HEK293 (cell line): Measurements from ENCODE around the gene ZBED5.
A peak's percentile ranks its signal among the peaks of the same experiment; 100 is the strongest.
"Not testable (repeated sequence)": the region's sequence is repeated elsewhere in the genome, so short reads cannot be mapped to it uniquely, and the experiment has no call there.

Experiments
- CTCF ChIA-PET: fragments of 350-600 bp; formaldehyde crosslinking; extraction: SDS; loops from one replicate; lab custom pipeline; 2021; ENCODE audit warnings: antibody characterized with exemption; lab: Yijun Ruan, JAX
- POLR2A ChIA-PET: fragments of 300-600 bp; formaldehyde crosslinking; extraction: SDS; loops from one replicate; lab custom pipeline; 2020; ENCODE audit warnings: antibody characterized with exemption, inconsistent platforms; lab: Yijun Ruan, JAX
- H3K27ac ChIP-seq: fragments of 200-500 bp; sonication (Bioruptor generic); 2 replicates; pipeline ENCODE4 v1.5.1; 2014; ENCODE audit warnings: low read depth, low read length, control low read depth, inconsistent platforms; ENCODE audit errors: extremely low read depth
- H3K36me3 ChIP-seq, 2 experiments: fragments of 200-500 bp in 1 of 2; sonication (Bioruptor generic) in 1 of 2; 1 replicate in 1 of 2; 2 replicates in 1 of 2; pipeline ENCODE4 v1.5.1; 2014 to 2017; ENCODE audit warnings: inconsistent platforms in 2 of 2, low read length in 2 of 2; ENCODE audit not compliant: control insufficient read depth in 2 of 2, insufficient read depth in 1 of 2
- H3K4me1 ChIP-seq: fragments of 200-500 bp; sonication (Bioruptor generic); 2 replicates; pipeline ENCODE4 v1.5.1; 2014; ENCODE audit warnings: mild to moderate bottlenecking, low read length, inconsistent platforms; ENCODE audit not compliant: control insufficient read depth, insufficient read depth
- H3K4me3 ChIP-seq: 2 replicates; pipeline ENCODE4 v1.5.1; 2011; ENCODE audit warnings: low read depth, mild to moderate bottlenecking, control low read depth, low read length, moderate library complexity
- H3K9me3 ChIP-seq: fragments of 200-500 bp; sonication (Bioruptor generic); 2 replicates; pipeline ENCODE4 v1.5.1; 2014; ENCODE audit warnings: low read depth, low read length, inconsistent platforms; ENCODE audit not compliant: control insufficient read depth, insufficient read depth
- RBAK ChIP-seq: fragments of 450-650 bp; formaldehyde crosslinking; IDR thresholded peaks from 2 replicates; pipeline ENCODE4 v1.5.1; 2016; ENCODE audit warnings: missing biosample characterization, missing genetic modification characterization
- SETDB1 ChIP-seq: IDR thresholded peaks from one replicate; pipeline ENCODE4 v1.6.1; 2017; ENCODE audit warnings: mild to moderate bottlenecking, low read length, moderate library complexity, mixed read lengths; ENCODE audit not compliant: insufficient read length
- ZNF248 ChIP-seq: fragments of 450-650 bp; formaldehyde crosslinking; IDR thresholded peaks from 2 replicates; pipeline ENCODE4 v1.5.1; 2017; ENCODE audit warnings: missing biosample characterization, missing genetic modification characterization
- ZNF510 ChIP-seq: fragments of 450-650 bp; formaldehyde crosslinking; IDR thresholded peaks from 2 replicates; pipeline ENCODE4 v1.5.1; 2018; ENCODE audit warnings: mild to moderate bottlenecking, missing genetic modification characterization, missing biosample characterization; ENCODE audit not compliant: insufficient replicate concordance
- ZNF549 ChIP-seq: fragments of 450-650 bp; IDR thresholded peaks from 2 replicates; pipeline ENCODE4 v1.5.1; 2018; ENCODE audit warnings: missing biosample characterization, missing genetic modification characterization, mild to moderate bottlenecking, inconsistent platforms, moderate library complexity
- ZNF561 ChIP-seq: fragments of 450-650 bp; IDR thresholded peaks from 2 replicates; pipeline ENCODE4 v1.5.1; 2018; ENCODE audit warnings: missing biosample characterization, missing genetic modification characterization, borderline replicate concordance
- ZNF610 ChIP-seq: fragments of 450-650 bp; formaldehyde crosslinking; IDR thresholded peaks from 2 replicates; pipeline ENCODE4 v1.5.1; 2016; ENCODE audit warnings: missing biosample characterization, missing genetic modification characterization, borderline replicate concordance
- ZNF629 ChIP-seq: fragments of 450-650 bp; formaldehyde crosslinking; IDR thresholded peaks from 2 replicates; pipeline ENCODE4 v1.5.1; 2017; ENCODE audit warnings: missing biosample characterization, missing genetic modification characterization
- ZNF670 ChIP-seq: fragments of 450-650 bp; formaldehyde crosslinking; IDR thresholded peaks from 2 replicates; pipeline ENCODE4 v1.5.1; 2016; ENCODE audit warnings: missing biosample characterization, missing genetic modification characterization, low read depth
- ZSCAN16 ChIP-seq: fragments of 450-650 bp; formaldehyde crosslinking; IDR thresholded peaks from 2 replicates; pipeline ENCODE4 v1.5.1; 2016; ENCODE audit warnings: missing biosample characterization, missing genetic modification characterization
- TF ChIP-seq, protein P1 (sequence below): fragments of 450-650 bp; formaldehyde crosslinking; IDR thresholded peaks from 2 replicates; pipeline ENCODE4 v1.5.1; 2016; ENCODE audit warnings: missing biosample characterization, missing genetic modification characterization, borderline replicate concordance
- TF ChIP-seq, protein P2 (sequence below): fragments of 450-650 bp; formaldehyde crosslinking; IDR thresholded peaks from 2 replicates; pipeline ENCODE4 v1.5.1; 2016; ENCODE audit warnings: missing biosample characterization, missing genetic modification characterization
- TF ChIP-seq, protein P3 (sequence below): fragments of 450-650 bp; formaldehyde crosslinking; IDR thresholded peaks from 2 replicates; pipeline ENCODE4 v1.5.1; 2017; ENCODE audit warnings: missing biosample characterization, missing genetic modification characterization
- TF ChIP-seq, protein P4 (sequence below): fragments of 450-650 bp; formaldehyde crosslinking; IDR thresholded peaks from 2 replicates; pipeline ENCODE4 v1.5.1; 2017; ENCODE audit warnings: missing biosample characterization, missing genetic modification characterization
- TF ChIP-seq, protein P5 (sequence below): fragments of 450-650 bp; IDR thresholded peaks from 2 replicates; pipeline ENCODE4 v1.5.1; 2018; ENCODE audit warnings: missing biosample characterization, mild to moderate bottlenecking, missing genetic modification characterization
- TF ChIP-seq, protein P6 (sequence below): fragments of 450-650 bp; formaldehyde crosslinking; IDR thresholded peaks from 2 replicates; pipeline ENCODE4 v1.5.1; 2016; ENCODE audit warnings: missing biosample characterization, missing genetic modification characterization
- TF ChIP-seq, protein P7 (sequence below): fragments of 450-650 bp; formaldehyde crosslinking; IDR thresholded peaks from 2 replicates; pipeline ENCODE4 v1.5.0; 2017; ENCODE audit warnings: missing biosample characterization, missing genetic modification characterization, borderline replicate concordance

Gene ZBED5

DNA sequence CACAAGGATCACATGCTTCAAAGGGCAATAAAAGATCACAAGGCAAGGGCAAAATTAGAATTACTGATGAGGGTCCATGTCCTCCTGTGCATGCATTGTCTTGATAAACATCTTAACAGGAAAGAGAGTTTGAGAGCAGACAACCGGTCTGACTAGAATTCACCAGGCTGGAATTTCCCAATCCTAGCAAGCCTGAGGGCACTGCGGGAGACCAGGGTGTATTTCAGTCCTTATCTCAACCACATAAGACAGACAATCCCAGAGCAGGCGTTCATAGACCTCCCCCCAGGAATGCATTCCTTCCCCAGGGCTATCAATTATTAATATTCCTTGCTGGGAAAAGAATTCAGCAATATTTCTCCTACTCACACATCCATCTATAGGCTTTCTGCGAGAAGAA is 26.4 kb upstream of the ZBED5 start:
- TF ChIP-seq SETDB1: peak; percentile 62
- H3K27ac ChIP-seq, H3K4me3 ChIP-seq, H3K4me1 ChIP-seq, H3K36me3 ChIP-seq, H3K9me3 ChIP-seq, POLR2A ChIA-PET: not testable (repeated sequence)
- CTCF ChIA-PET: interaction anchor here (1.0 kb wide), 1 partner anchor 7 kb away, joined by 3 read pairs; no protein-coding TSS in a partner anchor

DNA sequence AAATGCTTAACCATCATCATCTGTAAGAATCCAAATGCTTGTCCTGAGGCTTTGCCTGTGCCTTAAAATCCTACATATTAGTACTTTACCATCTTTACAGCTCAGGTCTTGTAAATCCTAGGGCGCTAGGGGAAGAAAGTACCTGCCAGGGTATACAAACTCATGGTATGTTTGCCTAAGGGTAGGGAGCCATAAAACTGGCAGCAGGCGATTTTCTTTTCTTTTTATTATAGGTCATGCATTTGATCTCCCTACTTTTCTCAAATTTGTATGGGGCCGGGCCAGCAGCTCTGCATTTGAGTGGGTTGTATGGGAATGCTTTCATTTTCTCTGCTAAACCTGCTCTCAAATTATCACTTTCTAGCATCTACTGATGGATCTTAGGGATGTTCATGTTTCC is 24.0 kb upstream of the ZBED5 start:
- Histone ChIP-seq H3K4me1 (no peaks in the 10 kb centered on the region), H3K27ac (no peak overlapping the region), H3K4me3 (no peak overlapping the region), H3K36me3 (no peaks in the 10 kb centered on the region), H3K9me3 (no peaks in the 10 kb centered on the region)
- TF ChIP-seq ZNF248 (tag by site-specific recombination): no peak
- no peak for TF ChIP-seq ZNF670 (tag by site-specific recombination)
- TF ChIP-seq ZNF510: no peak
- TF ChIP-seq, protein P1, sequence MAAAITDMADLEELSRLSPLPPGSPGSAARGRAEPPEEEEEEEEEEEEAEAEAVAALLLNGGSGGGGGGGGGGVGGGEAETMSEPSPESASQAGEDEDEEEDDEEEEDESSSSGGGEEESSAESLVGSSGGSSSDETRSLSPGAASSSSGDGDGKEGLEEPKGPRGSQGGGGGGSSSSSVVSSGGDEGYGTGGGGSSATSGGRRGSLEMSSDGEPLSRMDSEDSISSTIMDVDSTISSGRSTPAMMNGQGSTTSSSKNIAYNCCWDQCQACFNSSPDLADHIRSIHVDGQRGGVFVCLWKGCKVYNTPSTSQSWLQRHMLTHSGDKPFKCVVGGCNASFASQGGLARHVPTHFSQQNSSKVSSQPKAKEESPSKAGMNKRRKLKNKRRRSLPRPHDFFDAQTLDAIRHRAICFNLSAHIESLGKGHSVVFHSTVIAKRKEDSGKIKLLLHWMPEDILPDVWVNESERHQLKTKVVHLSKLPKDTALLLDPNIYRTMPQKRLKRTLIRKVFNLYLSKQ (tag by site-specific recombination): no peak
- TF ChIP-seq ZSCAN16: no peak
- TF ChIP-seq ZNF549 (tag by site-specific recombination): no peak
- TF ChIP-seq, protein P2, sequence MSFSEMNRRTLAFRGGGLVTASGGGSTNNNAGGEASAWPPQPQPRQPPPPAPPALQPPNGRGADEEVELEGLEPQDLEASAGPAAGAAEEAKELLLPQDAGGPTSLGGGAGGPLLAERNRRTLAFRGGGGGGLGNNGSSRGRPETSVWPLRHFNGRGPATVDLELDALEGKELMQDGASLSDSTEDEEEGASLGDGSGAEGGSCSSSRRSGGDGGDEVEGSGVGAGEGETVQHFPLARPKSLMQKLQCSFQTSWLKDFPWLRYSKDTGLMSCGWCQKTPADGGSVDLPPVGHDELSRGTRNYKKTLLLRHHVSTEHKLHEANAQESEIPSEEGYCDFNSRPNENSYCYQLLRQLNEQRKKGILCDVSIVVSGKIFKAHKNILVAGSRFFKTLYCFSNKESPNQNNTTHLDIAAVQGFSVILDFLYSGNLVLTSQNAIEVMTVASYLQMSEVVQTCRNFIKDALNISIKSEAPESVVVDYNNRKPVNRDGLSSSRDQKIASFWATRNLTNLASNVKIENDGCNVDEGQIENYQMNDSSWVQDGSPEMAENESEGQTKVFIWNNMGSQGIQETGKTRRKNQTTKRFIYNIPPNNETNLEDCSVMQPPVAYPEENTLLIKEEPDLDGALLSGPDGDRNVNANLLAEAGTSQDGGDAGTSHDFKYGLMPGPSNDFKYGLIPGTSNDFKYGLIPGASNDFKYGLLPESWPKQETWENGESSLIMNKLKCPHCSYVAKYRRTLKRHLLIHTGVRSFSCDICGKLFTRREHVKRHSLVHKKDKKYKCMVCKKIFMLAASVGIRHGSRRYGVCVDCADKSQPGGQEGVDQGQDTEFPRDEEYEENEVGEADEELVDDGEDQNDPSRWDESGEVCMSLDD (tag by site-specific recombination): no peak
- TF ChIP-seq, protein P3, sequence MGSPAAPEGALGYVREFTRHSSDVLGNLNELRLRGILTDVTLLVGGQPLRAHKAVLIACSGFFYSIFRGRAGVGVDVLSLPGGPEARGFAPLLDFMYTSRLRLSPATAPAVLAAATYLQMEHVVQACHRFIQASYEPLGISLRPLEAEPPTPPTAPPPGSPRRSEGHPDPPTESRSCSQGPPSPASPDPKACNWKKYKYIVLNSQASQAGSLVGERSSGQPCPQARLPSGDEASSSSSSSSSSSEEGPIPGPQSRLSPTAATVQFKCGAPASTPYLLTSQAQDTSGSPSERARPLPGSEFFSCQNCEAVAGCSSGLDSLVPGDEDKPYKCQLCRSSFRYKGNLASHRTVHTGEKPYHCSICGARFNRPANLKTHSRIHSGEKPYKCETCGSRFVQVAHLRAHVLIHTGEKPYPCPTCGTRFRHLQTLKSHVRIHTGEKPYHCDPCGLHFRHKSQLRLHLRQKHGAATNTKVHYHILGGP (tag by site-specific recombination): no peak
- TF ChIP-seq, protein P4, sequence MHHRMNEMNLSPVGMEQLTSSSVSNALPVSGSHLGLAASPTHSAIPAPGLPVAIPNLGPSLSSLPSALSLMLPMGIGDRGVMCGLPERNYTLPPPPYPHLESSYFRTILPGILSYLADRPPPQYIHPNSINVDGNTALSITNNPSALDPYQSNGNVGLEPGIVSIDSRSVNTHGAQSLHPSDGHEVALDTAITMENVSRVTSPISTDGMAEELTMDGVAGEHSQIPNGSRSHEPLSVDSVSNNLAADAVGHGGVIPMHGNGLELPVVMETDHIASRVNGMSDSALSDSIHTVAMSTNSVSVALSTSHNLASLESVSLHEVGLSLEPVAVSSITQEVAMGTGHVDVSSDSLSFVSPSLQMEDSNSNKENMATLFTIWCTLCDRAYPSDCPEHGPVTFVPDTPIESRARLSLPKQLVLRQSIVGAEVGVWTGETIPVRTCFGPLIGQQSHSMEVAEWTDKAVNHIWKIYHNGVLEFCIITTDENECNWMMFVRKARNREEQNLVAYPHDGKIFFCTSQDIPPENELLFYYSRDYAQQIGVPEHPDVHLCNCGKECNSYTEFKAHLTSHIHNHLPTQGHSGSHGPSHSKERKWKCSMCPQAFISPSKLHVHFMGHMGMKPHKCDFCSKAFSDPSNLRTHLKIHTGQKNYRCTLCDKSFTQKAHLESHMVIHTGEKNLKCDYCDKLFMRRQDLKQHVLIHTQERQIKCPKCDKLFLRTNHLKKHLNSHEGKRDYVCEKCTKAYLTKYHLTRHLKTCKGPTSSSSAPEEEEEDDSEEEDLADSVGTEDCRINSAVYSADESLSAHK (tag by site-specific recombination): no peak
- TF ChIP-seq, protein P5, sequence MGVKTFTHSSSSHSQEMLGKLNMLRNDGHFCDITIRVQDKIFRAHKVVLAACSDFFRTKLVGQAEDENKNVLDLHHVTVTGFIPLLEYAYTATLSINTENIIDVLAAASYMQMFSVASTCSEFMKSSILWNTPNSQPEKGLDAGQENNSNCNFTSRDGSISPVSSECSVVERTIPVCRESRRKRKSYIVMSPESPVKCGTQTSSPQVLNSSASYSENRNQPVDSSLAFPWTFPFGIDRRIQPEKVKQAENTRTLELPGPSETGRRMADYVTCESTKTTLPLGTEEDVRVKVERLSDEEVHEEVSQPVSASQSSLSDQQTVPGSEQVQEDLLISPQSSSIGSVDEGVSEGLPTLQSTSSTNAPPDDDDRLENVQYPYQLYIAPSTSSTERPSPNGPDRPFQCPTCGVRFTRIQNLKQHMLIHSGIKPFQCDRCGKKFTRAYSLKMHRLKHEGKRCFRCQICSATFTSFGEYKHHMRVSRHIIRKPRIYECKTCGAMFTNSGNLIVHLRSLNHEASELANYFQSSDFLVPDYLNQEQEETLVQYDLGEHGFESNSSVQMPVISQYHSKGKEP (tag by site-specific recombination): no peak
- TF ChIP-seq ZNF561 (tag by site-specific recombination): no peak
- no peak for TF ChIP-seq RBAK
- TF ChIP-seq, protein P6, sequence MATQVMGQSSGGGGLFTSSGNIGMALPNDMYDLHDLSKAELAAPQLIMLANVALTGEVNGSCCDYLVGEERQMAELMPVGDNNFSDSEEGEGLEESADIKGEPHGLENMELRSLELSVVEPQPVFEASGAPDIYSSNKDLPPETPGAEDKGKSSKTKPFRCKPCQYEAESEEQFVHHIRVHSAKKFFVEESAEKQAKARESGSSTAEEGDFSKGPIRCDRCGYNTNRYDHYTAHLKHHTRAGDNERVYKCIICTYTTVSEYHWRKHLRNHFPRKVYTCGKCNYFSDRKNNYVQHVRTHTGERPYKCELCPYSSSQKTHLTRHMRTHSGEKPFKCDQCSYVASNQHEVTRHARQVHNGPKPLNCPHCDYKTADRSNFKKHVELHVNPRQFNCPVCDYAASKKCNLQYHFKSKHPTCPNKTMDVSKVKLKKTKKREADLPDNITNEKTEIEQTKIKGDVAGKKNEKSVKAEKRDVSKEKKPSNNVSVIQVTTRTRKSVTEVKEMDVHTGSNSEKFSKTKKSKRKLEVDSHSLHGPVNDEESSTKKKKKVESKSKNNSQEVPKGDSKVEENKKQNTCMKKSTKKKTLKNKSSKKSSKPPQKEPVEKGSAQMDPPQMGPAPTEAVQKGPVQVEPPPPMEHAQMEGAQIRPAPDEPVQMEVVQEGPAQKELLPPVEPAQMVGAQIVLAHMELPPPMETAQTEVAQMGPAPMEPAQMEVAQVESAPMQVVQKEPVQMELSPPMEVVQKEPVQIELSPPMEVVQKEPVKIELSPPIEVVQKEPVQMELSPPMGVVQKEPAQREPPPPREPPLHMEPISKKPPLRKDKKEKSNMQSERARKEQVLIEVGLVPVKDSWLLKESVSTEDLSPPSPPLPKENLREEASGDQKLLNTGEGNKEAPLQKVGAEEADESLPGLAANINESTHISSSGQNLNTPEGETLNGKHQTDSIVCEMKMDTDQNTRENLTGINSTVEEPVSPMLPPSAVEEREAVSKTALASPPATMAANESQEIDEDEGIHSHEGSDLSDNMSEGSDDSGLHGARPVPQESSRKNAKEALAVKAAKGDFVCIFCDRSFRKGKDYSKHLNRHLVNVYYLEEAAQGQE: no peak
- no peak for TF ChIP-seq ZNF610
- TF ChIP-seq ZNF629: no peak
- TF ChIP-seq, protein P7, sequence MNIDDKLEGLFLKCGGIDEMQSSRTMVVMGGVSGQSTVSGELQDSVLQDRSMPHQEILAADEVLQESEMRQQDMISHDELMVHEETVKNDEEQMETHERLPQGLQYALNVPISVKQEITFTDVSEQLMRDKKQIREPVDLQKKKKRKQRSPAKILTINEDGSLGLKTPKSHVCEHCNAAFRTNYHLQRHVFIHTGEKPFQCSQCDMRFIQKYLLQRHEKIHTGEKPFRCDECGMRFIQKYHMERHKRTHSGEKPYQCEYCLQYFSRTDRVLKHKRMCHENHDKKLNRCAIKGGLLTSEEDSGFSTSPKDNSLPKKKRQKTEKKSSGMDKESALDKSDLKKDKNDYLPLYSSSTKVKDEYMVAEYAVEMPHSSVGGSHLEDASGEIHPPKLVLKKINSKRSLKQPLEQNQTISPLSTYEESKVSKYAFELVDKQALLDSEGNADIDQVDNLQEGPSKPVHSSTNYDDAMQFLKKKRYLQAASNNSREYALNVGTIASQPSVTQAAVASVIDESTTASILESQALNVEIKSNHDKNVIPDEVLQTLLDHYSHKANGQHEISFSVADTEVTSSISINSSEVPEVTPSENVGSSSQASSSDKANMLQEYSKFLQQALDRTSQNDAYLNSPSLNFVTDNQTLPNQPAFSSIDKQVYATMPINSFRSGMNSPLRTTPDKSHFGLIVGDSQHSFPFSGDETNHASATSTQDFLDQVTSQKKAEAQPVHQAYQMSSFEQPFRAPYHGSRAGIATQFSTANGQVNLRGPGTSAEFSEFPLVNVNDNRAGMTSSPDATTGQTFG (tag by site-specific recombination): no peak
- POLR2A ChIA-PET: no interaction called here
- CTCF ChIA-PET: interaction anchor here (0.6 kb wide), 1 partner anchor 145 kb away, joined by 3 read pairs; no protein-coding TSS in a partner anchor
